Measurements from ENCODE around the gene ARHGAP33. TPM values are rescaled to one million over a fixed set of nuclear protein-coding genes. Genes with fewer than 3 reads are reported as not detected.

Gene ARHGAP33
- total RNA-seq, 1 donor, result 7.4 TPM

DNA sequence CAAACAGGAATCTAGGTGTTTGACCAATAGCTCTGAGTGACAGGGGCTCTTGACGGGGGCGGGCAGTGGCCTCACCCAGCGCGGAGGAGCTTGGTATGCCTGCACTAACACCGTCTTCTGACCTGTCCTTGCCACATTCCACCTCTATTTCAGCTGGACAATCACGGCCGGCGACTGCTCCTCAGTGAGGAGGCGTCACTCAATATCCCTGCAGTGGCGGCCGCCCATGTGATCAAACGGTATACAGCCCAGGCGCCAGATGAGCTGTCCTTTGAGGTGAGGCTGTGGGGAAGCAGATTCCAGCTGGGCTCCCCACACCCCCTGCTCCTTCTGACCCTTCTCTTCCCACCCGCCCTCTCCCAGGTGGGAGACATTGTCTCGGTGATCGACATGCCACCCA lies 4.7 kb downstream of the ARHGAP33 start:
- no peak overlapping the region for H3K4me3 ChIP-seq (ENCODE audit: low read depth, low read length)
- TF ChIP-seq, protein P1, sequence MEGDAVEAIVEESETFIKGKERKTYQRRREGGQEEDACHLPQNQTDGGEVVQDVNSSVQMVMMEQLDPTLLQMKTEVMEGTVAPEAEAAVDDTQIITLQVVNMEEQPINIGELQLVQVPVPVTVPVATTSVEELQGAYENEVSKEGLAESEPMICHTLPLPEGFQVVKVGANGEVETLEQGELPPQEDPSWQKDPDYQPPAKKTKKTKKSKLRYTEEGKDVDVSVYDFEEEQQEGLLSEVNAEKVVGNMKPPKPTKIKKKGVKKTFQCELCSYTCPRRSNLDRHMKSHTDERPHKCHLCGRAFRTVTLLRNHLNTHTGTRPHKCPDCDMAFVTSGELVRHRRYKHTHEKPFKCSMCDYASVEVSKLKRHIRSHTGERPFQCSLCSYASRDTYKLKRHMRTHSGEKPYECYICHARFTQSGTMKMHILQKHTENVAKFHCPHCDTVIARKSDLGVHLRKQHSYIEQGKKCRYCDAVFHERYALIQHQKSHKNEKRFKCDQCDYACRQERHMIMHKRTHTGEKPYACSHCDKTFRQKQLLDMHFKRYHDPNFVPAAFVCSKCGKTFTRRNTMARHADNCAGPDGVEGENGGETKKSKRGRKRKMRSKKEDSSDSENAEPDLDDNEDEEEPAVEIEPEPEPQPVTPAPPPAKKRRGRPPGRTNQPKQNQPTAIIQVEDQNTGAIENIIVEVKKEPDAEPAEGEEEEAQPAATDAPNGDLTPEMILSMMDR (IDR thresholded peaks at IDR 0.05; ENCODE audit: insufficient read depth, low read length), result no peak
- DNase-seq (ENCODE audit: low read depth), result no peak

DNA sequence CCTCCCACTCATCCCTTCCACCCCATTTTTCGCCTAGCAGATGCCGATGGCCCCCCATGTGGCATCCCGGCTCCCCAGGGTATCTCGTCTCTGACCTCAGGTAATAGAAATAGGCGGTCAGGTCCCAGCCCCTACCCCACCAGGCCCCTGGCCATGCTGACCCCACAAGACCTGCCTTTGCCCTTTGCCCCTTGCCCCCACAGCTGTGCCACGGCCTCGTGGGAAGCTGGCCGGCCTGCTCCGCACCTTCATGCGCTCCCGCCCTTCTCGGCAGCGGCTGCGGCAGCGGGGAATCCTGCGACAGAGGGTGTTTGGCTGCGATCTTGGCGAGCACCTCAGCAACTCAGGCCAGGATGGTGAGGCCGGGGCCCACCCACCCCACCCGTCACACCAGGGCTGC lies 5.4 kb downstream of the ARHGAP33 start:
- no peak for DNase-seq (ENCODE audit: low read depth)
- TF ChIP-seq, protein P1 (IDR thresholded peaks at IDR 0.05; ENCODE audit: insufficient read depth, low read length), result no peak

DNA sequence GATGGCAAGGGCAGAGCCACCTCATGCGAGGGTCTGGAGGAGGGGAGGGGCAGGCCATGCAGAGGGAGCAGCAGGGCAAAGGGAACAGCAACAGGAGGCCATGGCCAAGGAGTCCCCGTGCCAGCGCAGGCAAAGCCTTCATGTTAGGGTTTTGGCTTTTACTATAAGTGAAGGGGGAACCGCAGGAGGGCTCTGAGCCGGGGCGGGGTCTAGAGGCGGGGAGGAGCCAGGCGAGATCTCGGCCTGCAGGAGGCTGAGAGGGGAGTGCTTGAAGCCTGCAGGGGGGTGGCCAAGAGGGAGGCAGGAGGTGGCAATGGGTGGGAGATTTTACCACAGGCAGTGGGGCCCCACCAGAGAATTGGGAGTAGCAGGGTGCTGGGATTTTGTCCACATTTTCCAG lies 6.3 kb downstream of the ARHGAP33 start:
- TF ChIP-seq, protein P1 (IDR thresholded peaks at IDR 0.05; ENCODE audit: insufficient read depth, low read length), result no peak
- H3K4me3 ChIP-seq (ENCODE audit: low read depth, low read length), result no peak overlapping the region
- DNase-seq (ENCODE audit: low read depth), result no peak

More for the DNA sequence above, 5.4 kb downstream of the ARHGAP33 start:
- no peak overlapping the region for H3K4me3 ChIP-seq (ENCODE audit: low read depth, low read length)

DNA sequence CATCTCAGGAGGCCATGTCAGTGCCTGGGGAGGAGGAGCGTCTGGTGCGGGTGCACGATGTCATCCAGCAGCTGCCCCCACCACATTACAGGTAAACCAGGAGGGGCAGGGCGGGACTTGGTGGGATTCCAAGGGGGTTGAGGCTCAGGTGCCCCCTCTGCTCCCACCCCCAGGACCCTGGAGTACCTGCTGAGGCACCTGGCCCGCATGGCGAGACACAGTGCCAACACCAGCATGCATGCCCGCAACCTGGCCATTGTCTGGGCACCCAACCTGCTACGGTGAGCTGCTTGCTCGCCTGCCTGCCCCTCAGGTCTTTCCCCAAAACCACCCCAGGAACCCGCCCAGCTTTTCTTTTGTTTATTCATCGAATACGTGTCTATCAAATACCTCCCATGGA lies 7.2 kb downstream of the ARHGAP33 start:
- no peak overlapping the region for H3K4me3 ChIP-seq (ENCODE audit: low read depth, low read length)
- no peak for DNase-seq (ENCODE audit: low read depth)
- TF ChIP-seq, protein P1 (IDR thresholded peaks at IDR 0.05; ENCODE audit: insufficient read depth, low read length), result no peak

DNA sequence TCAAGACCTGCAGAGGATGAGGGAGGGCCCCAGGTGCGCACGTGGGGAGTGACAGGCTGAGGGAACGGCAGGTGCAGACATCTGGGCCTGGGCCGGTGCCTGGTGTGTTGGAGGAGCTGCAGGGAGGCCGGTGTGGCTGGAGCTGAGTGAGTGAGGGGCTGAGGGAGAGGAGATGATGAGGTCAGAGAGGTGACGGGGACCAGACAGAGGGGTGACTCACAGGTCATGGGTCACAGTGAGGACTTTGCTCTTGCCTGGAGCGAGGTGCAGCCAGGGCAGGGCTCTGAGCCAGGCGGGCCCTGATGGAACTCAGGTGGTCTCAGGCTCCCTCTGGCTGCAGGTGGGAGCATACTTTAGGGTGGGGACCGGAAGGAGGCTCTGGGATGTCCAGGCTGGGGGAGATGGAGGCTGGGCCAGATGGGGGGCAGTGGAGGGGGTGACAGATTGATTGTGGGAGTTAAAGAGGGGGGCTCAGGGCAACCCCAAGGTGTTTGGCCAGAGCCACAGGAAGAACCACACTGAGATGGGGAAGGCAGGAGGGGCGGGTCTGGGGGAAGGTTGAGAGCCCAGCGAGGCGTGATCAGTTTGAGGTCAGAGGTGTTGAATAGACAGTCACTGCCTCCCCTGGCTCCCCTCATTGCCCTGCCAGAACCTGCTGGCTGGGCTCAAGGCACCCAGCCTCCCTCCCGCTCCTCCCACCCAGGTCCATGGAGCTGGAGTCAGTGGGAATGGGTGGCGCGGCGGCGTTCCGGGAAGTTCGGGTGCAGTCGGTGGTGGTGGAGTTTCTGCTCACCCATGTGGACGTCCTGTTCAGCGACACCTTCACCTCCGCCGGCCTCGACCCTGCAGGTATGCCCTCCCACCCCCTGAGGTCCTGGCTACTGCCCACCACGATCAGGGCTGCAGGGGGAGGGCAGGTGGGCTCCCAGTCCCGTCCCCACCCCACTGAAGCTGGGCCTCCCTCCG lies 8.4 kb downstream of the ARHGAP33 start:
- TF ChIP-seq, protein P1 (IDR thresholded peaks at IDR 0.05; ENCODE audit: insufficient read depth, low read length), result no peak
- no peak overlapping the region for H3K4me3 ChIP-seq (ENCODE audit: low read depth, low read length)
- DNase-seq (ENCODE audit: low read depth), result no peak

DNA sequence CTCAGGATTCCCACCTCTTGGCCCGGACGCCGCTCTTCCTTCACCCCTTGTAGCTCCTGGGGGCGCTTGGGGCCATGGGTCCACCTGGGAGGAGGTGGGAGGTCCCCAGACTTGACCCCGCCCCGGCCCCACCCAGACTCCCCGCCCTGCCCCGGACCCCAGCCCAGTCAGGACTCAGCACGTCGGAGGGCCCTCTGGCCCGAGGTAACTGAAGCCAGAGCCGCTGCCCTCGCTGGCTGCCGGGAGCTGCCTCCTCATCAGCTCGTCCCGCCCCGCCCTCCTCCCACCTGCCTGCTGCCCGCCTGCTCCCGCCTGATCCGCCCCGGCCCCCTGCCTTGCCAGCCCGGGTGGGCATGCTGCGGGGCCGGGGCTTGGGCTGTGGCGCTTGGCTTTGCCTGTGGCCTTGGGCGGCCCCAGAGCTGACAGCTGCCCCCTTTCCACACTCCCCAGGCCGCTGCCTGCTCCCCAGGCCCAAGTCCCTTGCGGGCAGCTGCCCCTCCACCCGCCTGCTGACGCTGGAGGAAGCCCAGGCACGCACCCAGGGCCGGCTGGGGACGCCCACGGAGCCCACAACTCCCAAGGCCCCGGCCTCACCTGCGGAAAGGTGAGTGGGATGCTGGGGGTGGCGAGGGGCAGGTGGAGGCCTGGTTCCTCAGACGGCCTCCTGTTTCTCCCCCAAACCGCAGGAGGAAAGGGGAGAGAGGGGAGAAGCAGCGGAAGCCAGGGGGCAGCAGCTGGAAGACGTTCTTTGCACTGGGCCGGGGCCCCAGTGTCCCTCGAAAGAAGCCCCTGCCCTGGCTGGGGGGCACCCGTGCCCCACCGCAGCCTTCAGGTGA lies 9.4 kb downstream of the ARHGAP33 start:
- DNase-seq (ENCODE audit: low read depth), result no peak
- H3K4me3 ChIP-seq (ENCODE audit: low read depth, low read length), result no peak overlapping the region
- TF ChIP-seq, protein P1 (IDR thresholded peaks at IDR 0.05; ENCODE audit: insufficient read depth, low read length), result no peak

Data from fibroblast of the aortic adventitia (primary cell).